ENCODE measurements around the gene GNA14.

DNA sequence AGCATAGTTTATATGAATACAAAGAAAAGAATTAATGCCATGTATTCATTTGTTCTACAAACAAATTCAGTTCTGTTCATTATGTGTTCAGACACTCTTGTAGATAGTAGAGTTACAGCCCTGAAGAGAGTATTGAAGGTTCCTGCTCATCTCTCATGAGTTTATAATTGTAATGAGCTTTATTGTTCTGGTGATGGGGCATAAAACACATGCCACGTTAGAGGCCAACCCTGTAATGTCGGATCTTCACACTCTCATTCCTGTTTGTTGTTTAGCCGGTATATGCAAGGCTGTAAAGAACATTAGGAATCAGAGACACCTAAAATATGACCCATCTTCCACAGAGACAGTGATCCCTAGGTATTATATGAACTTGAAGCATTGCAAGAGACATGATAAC lies 256.3 kb downstream of the GNA14 start:
- TF ChIP-seq GATA1 (IDR thresholded peaks at IDR 0.05; ENCODE audit: low read depth, low read length) (no peak), POLR2A (IDR thresholded peaks at IDR 0.05; ENCODE audit: low read length) (no peak)
